GM19324 (cell line): Measurements from ENCODE around the gene CBARP.

Experiments used
- ATAC-seq: cut with Tn5 transposase; IDR thresholded peaks from one replicate; pipeline ENCODE4 v1.9.1; 2021; ENCODE audit warnings: mild to moderate bottlenecking, moderate library complexity; ENCODE audit not compliant: unreplicated experiment, low FRiP score

The CBARP gene

GRCh38 chr19:1266129-1266915 lies 28.5 kb upstream of the CBARP start:
- ATAC-seq, result peak; percentile 43

GRCh38 chr19:1265615-1266128 lies 27.9 kb upstream of the CBARP start:
- no peak for ATAC-seq

- no peak for ATAC-seq
Observed at GRCh38 chr19:1264801-1265614, 27.2 kb upstream of the CBARP start.

GRCh38 chr19:1263188-1263587 lies 25.4 kb upstream of the CBARP start:
- no peak for ATAC-seq

- ATAC-seq, result no peak
Observed at GRCh38 chr19:1262623-1263123, 24.9 kb upstream of the CBARP start.

- no peak for ATAC-seq
Observed at GRCh38 chr19:1261798-1262622, 24.2 kb upstream of the CBARP start.

- no peak for ATAC-seq
Observed at GRCh38 chr19:1261538-1261797, 23.7 kb upstream of the CBARP start.

- ATAC-seq, result peak; percentile 74
Observed at GRCh38 chr19:1260749-1261537, 23.1 kb upstream of the CBARP start.

GRCh38 chr19:1259876-1260748 lies 22.3 kb upstream of the CBARP start:
- peak; percentile 12 for ATAC-seq

GRCh38 chr19:1259206-1259875 lies 21.5 kb upstream of the CBARP start:
- no peak for ATAC-seq

GRCh38 chr19:1258707-1259205 lies 21.0 kb upstream of the CBARP start:
- ATAC-seq, result no peak

- ATAC-seq, result no peak
Observed at GRCh38 chr19:1258163-1258492, 20.3 kb upstream of the CBARP start.

- ATAC-seq, result no peak
Observed at GRCh38 chr19:1257475-1258162, 19.8 kb upstream of the CBARP start.

GRCh38 chr19:1256646-1257474 lies 19.1 kb upstream of the CBARP start:
- no peak for ATAC-seq

- no peak for ATAC-seq
Observed at GRCh38 chr19:1255186-1256161, 17.7 kb upstream of the CBARP start.
